OCI-LY1 (cell line): ENCODE measurements around the gene OLFML1.

Experiments used
- H2AFZ ChIP-seq: fragments of 200-600 bp; sonication (generic), shearing (Covaris generic); 2 replicates; pipeline ENCODE4 v1.6.0; 2014; ENCODE audit warnings: antibody characterized with exemption, mild to moderate bottlenecking, low read length
- H3F3A ChIP-seq: fragments of 200-600 bp; sonication (generic), shearing (Covaris generic); 2 replicates; pipeline ENCODE4 v1.6.0; 2014; ENCODE audit warnings: mild to moderate bottlenecking, antibody characterized with exemption, low read length, moderate library complexity; ENCODE audit not compliant: insufficient read depth
- H3K27ac ChIP-seq: fragments of 200-600 bp; sonication (generic); 2 replicates; pipeline ENCODE4 v1.5.1; 2014; ENCODE audit warnings: low read length, mixed run types, mild to moderate bottlenecking, low read depth; ENCODE audit not compliant: poor library complexity, severe bottlenecking
- H3K27me3 ChIP-seq: fragments of 200-600 bp; sonication (generic); 2 replicates; pipeline ENCODE4 v1.6.0; 2014; ENCODE audit warnings: antibody characterized with exemption, mild to moderate bottlenecking, low read length, moderate library complexity; ENCODE audit not compliant: insufficient read depth
- H3K36me3 ChIP-seq: fragments of 200-600 bp; sonication (generic); 2 replicates; pipeline ENCODE4 v1.6.1; 2014; ENCODE audit warnings: mild to moderate bottlenecking, antibody characterized with exemption, low read length, moderate library complexity, mixed read lengths; ENCODE audit not compliant: insufficient read depth
- H3K4me1 ChIP-seq: fragments of 200-600 bp; sonication (generic); 2 replicates; pipeline ENCODE4 v1.5.1; 2014; ENCODE audit warnings: mild to moderate bottlenecking, low read length, moderate library complexity; ENCODE audit not compliant: insufficient read depth, severe bottlenecking
- H3K4me2 ChIP-seq: fragments of 200-600 bp; sonication (generic), shearing (Covaris generic); 2 replicates; pipeline ENCODE4 v1.6.1; 2014; ENCODE audit warnings: low read length
- H3K4me3 ChIP-seq: fragments of 200-600 bp; sonication (generic); 2 replicates; pipeline ENCODE4 v1.5.1; 2014; ENCODE audit warnings: low read length, low read depth, mild to moderate bottlenecking, mixed read lengths; ENCODE audit not compliant: poor library complexity, severe bottlenecking
- H3K79me2 ChIP-seq: fragments of 200-600 bp; shearing (Covaris generic); 2 replicates; pipeline ENCODE4 v1.6.1; 2016; ENCODE audit warnings: mixed run types, low read length, mixed read lengths; ENCODE audit not compliant: insufficient read depth
- H3K9ac ChIP-seq: fragments of 200-600 bp; sonication (generic), shearing (Covaris generic); 2 replicates; pipeline ENCODE4 v1.6.1; 2014; ENCODE audit warnings: mild to moderate bottlenecking, low read length, mixed read lengths
- H3K9me2 ChIP-seq: fragments of 200-600 bp; sonication (generic), shearing (Covaris generic); 2 replicates; pipeline ENCODE4 v1.6.1; 2014; ENCODE audit warnings: low read depth, mild to moderate bottlenecking, low read length, mixed read lengths
- H3K9me3 ChIP-seq: fragments of 200-600 bp; shearing (Covaris generic); 2 replicates; pipeline ENCODE4 v1.6.1; 2014; ENCODE audit warnings: low read length, mixed read lengths
- H4K20me1 ChIP-seq: fragments of 200-600 bp; sonication (generic), shearing (Covaris generic); 2 replicates; pipeline ENCODE4 v1.6.0; 2016; ENCODE audit warnings: mild to moderate bottlenecking, low read length; ENCODE audit not compliant: insufficient read depth
- EZH2 ChIP-seq: fragments of 200-600 bp; sonication (generic), shearing (Covaris generic); IDR thresholded peaks from 2 replicates; pipeline ENCODE4 v1.8.0; 2017; ENCODE audit warnings: borderline replicate concordance, mixed run types, mild to moderate bottlenecking, antibody characterized with exemption, low read length, moderate library complexity, mixed read lengths
- TF ChIP-seq, protein P1 (sequence below): fragments of 200-600 bp; sonication (generic), shearing (Covaris generic); IDR thresholded peaks from 2 replicates; pipeline ENCODE4 v1.5.1; 2017; ENCODE audit warnings: mild to moderate bottlenecking, antibody characterized with exemption, low read length, moderate library complexity, mixed read lengths

OLFML1 gene

DNA sequence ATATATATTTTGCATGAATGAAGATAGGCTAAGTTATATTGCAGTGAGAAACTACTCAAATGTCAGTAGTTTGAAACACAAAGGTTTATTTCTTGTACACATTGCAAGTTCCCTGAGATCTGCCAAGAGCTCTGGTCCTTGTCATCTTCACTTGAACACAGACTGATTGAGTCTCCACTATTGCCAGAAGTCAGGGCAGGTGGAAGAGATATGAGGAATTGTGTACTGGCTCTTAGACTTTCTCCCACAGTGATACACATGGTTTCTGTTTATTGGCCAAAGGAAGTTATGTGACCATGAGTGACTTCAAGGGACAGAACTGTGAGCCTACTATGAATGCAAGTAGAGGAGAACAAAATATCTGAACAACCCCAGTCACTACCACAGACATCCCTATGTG is 72.7 kb downstream of the OLFML1 start:
- no peak overlapping the region for H2AFZ ChIP-seq
- TF ChIP-seq EZH2: no peak
- TF ChIP-seq, protein P1, sequence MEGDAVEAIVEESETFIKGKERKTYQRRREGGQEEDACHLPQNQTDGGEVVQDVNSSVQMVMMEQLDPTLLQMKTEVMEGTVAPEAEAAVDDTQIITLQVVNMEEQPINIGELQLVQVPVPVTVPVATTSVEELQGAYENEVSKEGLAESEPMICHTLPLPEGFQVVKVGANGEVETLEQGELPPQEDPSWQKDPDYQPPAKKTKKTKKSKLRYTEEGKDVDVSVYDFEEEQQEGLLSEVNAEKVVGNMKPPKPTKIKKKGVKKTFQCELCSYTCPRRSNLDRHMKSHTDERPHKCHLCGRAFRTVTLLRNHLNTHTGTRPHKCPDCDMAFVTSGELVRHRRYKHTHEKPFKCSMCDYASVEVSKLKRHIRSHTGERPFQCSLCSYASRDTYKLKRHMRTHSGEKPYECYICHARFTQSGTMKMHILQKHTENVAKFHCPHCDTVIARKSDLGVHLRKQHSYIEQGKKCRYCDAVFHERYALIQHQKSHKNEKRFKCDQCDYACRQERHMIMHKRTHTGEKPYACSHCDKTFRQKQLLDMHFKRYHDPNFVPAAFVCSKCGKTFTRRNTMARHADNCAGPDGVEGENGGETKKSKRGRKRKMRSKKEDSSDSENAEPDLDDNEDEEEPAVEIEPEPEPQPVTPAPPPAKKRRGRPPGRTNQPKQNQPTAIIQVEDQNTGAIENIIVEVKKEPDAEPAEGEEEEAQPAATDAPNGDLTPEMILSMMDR: no peak
- no peaks in the 10 kb centered on the region for H3F3A ChIP-seq
- no peaks in the 10 kb centered on the region for H4K20me1 ChIP-seq
- no peaks in the 10 kb centered on the region for H3K9me3 ChIP-seq
- H3K4me2 ChIP-seq: no peak overlapping the region
- H3K27ac ChIP-seq: no peak overlapping the region
- no peaks in the 10 kb centered on the region; the same call in 1 of the 2 replicates for H3K79me2 ChIP-seq
- no peaks in the 10 kb centered on the region for H3K27me3 ChIP-seq
- no peaks in the 10 kb centered on the region for H3K9me2 ChIP-seq
- peaks cover 12% of the 10 kb centered on the region for H3K36me3 ChIP-seq
- H3K9ac ChIP-seq: no peak overlapping the region
- no peaks in the 10 kb centered on the region for H3K4me1 ChIP-seq
- H3K4me3 ChIP-seq: no peak overlapping the region

DNA sequence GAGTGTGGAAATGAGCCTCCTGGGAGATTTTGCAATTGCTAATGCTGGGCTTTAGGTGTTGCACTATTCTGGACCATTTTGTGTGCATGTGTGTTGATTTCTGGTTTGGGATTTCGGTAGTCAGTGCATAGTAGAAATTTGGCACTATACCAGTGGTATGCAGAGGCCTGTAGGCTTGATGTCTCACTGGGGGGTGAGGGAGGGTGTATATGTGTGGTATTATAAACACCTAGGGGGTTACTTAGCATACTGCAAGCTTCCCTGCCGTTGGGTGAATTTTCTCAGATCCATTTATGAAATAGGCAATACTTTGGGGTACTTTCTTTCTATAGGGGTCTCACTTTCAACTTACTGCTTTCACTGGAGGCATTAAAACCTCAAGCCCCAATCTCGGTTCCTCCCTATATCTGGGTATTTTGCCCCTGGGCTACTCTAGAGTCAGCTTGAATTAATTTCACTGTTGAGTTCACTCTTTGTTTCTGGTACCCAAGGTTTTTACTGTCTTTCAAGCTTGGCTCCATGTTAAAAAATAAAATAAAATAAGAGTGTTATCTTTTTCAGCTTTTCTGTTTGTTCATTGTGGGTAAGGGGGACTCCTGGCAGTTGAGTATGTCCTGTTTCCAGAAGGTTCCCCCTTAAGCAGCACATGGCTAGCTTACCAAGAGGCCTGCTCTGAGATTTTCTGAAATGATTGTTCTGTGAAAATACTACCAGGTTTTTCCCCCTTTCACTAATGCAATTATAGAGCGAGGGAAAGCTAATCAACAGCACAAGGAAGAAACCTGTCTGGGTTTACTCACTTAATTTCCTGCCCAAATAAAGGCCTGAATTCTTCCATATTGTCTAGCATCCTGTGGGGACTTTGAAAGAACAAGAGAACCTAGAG is 74.3 kb downstream of the OLFML1 start:
- TF ChIP-seq EZH2: no peak
- TF ChIP-seq, protein P1: no peak
- Histone ChIP-seq H3K9me3 (no peaks in the 10 kb centered on the region), H2AFZ (no peak overlapping the region), H3K4me2 (no peak overlapping the region), H3K79me2 (no peaks in the 10 kb centered on the region; the same call in 1 of the 2 replicates), H3K27me3 (no peaks in the 10 kb centered on the region), H3K9me2 (no peaks in the 10 kb centered on the region), H3K4me1 (no peaks in the 10 kb centered on the region), H3K27ac (no peak overlapping the region), H4K20me1 (no peaks in the 10 kb centered on the region), H3K36me3 (peaks cover 11% of the 10 kb centered on the region), H3F3A (no peaks in the 10 kb centered on the region), H3K4me3 (no peak overlapping the region), H3K9ac (no peak overlapping the region)
